Memory B cell (primary cell): ENCODE measurements around the gene C14orf180.
"Not testable (repeated sequence)": the region's sequence is repeated elsewhere in the genome, so short reads cannot be mapped to it uniquely, and the experiment has no call there.

ENCODE experiments used
- ATAC-seq: fragments of 150-1000 bp; cut with Tn5 transposase; 2 replicates; pipeline ENCODE4 v1.10.0; 2021; ENCODE audit warnings: low read depth, mild to moderate bottlenecking, moderate library complexity
- DNase-seq, 2 donors: peaks; one replicate each; pipeline ENCODE4 v3.0.0; 2022; ENCODE audit warnings: low spot score in 2 of 2
- H3K27ac Mint-ChIP-seq: one replicate; pipeline ENCODE4 v1.8.0; 2022; ENCODE audit warnings: mild to moderate bottlenecking, moderate library complexity, mixed read lengths
- H3K27me3 Mint-ChIP-seq: one replicate; pipeline ENCODE4 v1.8.0; 2022; ENCODE audit warnings: mixed read lengths
- H3K36me3 Mint-ChIP-seq: one replicate; pipeline ENCODE4 v1.8.0; 2022; ENCODE audit warnings: mild to moderate bottlenecking, mixed read lengths
- H3K4me1 Mint-ChIP-seq: one replicate; pipeline ENCODE4 v1.8.0; 2022; ENCODE audit warnings: mixed read lengths
- H3K4me3 Mint-ChIP-seq: one replicate; pipeline ENCODE4 v1.8.0; 2022; ENCODE audit warnings: mild to moderate bottlenecking, moderate library complexity, mixed read lengths
- H3K9me3 Mint-ChIP-seq: one replicate; pipeline ENCODE4 v1.8.0; 2022; ENCODE audit warnings: mixed read lengths

C14orf180 gene

DNA sequence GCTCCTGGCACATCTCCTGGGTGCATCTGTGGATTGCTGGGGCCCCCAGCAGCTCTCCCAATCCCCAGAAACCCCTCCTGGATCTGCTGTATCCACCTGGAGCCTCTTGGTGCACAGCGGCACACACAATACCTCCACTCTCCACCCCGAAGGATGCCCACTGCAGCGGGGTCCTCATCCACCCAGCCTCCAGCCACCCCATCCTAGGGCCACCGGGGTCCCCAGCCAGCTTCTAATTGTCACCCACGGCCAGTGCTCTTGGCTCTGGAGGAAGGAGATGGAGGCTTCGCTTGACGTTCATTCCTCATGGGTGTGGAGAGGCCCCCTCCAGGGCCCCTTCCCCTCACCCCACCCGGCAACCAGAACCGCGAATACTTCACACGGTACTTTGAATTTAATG is 56.6 kb downstream of the C14orf180 start:
- Mint-ChIP-seq H3K4me3 (no peak overlapping the region), H3K36me3 (peaks cover 1% of the 10 kb centered on the region), H3K9me3 (no peaks in the 10 kb centered on the region), H3K27me3 (peaks cover 6% of the 10 kb centered on the region), H3K4me1 (peaks cover 5% of the 10 kb centered on the region), H3K27ac (no peak overlapping the region)
- DNase-seq (no peak), ATAC-seq (no peak)

- not testable (repeated sequence) for H3K27ac Mint-ChIP-seq, H3K36me3 Mint-ChIP-seq, ATAC-seq, H3K27me3 Mint-ChIP-seq, DNase-seq, H3K9me3 Mint-ChIP-seq, H3K4me1 Mint-ChIP-seq, H3K4me3 Mint-ChIP-seq
Observed at GRCh38 chr14:104636846-104637545, 57.4 kb downstream of the C14orf180 start.

DNA sequence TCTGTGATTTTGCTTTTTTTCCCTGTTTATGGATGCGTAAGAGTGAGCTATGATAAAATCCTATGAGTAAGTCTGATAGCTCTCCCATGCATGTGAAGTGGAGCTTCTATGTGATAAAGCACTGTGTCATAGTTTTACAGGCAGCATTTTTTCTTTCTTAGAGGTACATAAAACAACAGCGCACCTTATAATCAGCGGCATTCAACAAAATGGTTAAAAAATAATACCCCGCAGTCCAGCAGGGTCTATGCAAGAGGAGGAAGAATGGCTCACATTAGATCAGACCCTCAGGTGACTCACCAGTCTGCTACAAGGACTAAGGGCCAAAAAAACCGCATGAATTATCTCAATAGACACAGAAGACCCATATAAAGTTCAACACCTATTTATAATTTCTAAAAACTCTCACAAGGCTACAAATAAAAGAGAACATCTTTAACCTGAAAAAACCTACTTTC is 58.0 kb downstream of the C14orf180 start:
- ATAC-seq (no peak), DNase-seq (no peak)
- no peak overlapping the region for H3K27ac Mint-ChIP-seq
- H3K27me3 Mint-ChIP-seq: peaks cover 6% of the 10 kb centered on the region
- no peaks in the 10 kb centered on the region for H3K9me3 Mint-ChIP-seq
- no peak overlapping the region for H3K4me3 Mint-ChIP-seq
- H3K36me3 Mint-ChIP-seq: peaks cover 1% of the 10 kb centered on the region
- H3K4me1 Mint-ChIP-seq: peaks cover 5% of the 10 kb centered on the region

DNA sequence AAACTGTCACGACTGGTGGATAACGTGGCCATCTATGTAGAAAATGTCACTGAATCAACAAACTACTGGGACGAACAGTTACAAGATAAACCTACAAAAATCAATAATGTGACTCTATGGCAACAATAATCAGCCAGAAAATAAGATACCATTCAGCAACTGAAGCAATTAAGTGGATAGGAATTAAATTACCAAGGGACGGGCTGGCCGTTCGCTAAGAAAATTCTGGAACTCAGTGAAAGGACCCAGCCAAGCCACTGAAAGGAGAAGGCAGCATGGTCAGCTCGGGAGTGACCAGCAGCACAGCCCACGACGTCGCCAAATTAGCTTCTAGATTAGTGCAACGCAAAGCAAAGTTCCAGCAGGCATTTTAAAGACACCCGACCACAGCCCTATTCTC is 58.6 kb downstream of the C14orf180 start:
- H3K4me3 Mint-ChIP-seq: no peak overlapping the region
- H3K36me3 Mint-ChIP-seq: peaks cover 1% of the 10 kb centered on the region
- no peak for DNase-seq
- peaks cover 6% of the 10 kb centered on the region for H3K27me3 Mint-ChIP-seq
- ATAC-seq: no peak
- H3K9me3 Mint-ChIP-seq: no peaks in the 10 kb centered on the region
- H3K4me1 Mint-ChIP-seq: peaks cover 5% of the 10 kb centered on the region
- H3K27ac Mint-ChIP-seq: no peak overlapping the region

DNA sequence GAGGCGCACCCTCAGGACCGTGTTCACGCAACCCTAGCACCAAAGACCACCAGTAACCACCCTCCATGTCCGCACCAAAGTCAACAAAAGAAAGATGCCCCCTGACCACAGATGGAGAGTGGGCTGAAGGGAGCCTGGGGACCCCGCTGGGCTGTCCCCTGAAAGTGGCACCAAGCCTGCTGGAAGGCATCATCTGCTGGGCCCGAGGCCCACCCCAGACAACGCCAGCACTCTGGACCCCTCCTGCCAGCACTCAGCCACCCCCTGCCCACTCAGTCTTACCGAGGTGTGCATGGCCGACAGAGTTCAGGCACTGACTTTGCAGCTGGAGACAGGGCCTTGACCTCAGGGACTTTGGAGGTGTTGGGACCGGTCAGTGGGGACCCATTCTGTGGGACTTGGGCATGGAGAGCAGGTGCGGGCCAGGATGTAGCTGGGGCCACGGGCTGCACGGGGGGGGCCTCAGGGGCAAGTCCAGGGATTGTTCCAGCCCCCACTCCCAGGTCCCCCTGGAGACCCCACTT is 59.4 kb downstream of the C14orf180 start:
- Mint-ChIP-seq H3K4me1 (peaks cover 5% of the 10 kb centered on the region), H3K9me3 (no peaks in the 10 kb centered on the region), H3K27ac (no peak overlapping the region), H3K36me3 (peaks cover 1% of the 10 kb centered on the region), H3K27me3 (peaks cover 6% of the 10 kb centered on the region), H3K4me3 (no peak overlapping the region)
- ATAC-seq: no peak
- no peak for DNase-seq

DNA sequence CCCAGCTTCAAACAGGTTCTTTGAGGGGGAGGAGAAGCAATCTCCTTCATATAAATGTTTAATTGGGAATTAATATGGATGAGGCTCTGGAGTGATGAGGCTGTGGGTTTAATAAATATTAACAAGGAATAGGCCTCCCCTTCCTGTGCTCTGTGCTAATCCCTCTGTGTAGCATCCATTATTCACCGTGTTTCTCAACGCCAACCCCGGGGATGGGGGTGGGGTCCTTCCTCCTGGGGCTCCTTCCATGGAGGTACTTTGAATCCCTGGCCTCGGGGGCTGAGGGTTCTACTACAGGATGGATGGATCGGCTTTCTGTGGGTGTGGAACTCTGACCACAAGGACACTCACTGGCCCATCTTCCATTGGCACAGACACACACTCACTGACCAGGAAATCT is 59.9 kb downstream of the C14orf180 start:
- Mint-ChIP-seq H3K27me3 (peaks cover 4% of the 10 kb centered on the region), H3K4me1 (peaks cover 5% of the 10 kb centered on the region), H3K4me3 (no peak overlapping the region), H3K36me3 (peaks cover 1% of the 10 kb centered on the region), H3K27ac (no peak overlapping the region), H3K9me3 (no peaks in the 10 kb centered on the region)
- ATAC-seq (no peak), DNase-seq (no peak)
